GM12891 (cell line): ENCODE measurements around the gene RASGRP1.

Experiments
- POLR2A ChIP-seq: IDR thresholded peaks from 2 replicates; pipeline ENCODE4 v1.6.1; 2011; ENCODE audit warnings: low read depth, low read length, control low read depth
- POLR2AphosphoS5 ChIP-seq: IDR thresholded peaks from 2 replicates; pipeline ENCODE4 v1.6.1; 2011; ENCODE audit warnings: low read depth, low read length, control low read depth
- TAF1 ChIP-seq: IDR thresholded peaks from 2 replicates; pipeline ENCODE4 v1.6.1; 2011; ENCODE audit warnings: low read depth, low read length, control low read depth

GRCh38 chr15:38476120-38476519 is 88.5 kb downstream of the RASGRP1 start:
- no peak for TF ChIP-seq POLR2AphosphoS5
- TF ChIP-seq TAF1, result no peak
- no peak for TF ChIP-seq POLR2A
